ENCODE data around the gene PPIE.
"Not testable (repeated sequence)": the region's sequence is repeated elsewhere in the genome, so short reads cannot be mapped to it uniquely, and the experiment has no call there.

- TF ChIP-seq EZH2 (IDR thresholded peaks at IDR 0.05; ENCODE audit: insufficient read depth, poor library complexity, severe bottlenecking); EZH2phosphoT487 (IDR thresholded peaks at IDR 0.05; ENCODE audit: insufficient read depth, low read depth): not testable (repeated sequence)
Observed at GRCh38 chr1:39766466-39766865, 27.8 kb downstream of the PPIE start.

Measured in GM23248 (cell line).